PC-9 (cell line): Measurements from ENCODE around the gene USP12. TPM values are rescaled to one million over a fixed set of nuclear protein-coding genes. Genes with fewer than 3 reads are reported as not detected.

ENCODE experiments used
- BruUV-seq: library from RNA; stranded (reverse); fragments of 400-500 nt; replicated peaks from 2 replicates; lab custom pipeline; 2021; lab: Mats Ljungman, UMichigan
- CTCF ChIA-PET: fragments of 300-600 bp; sonication (Branson Sonifier 250); formaldehyde crosslinking; loops from one replicate; lab custom pipeline; 2022; ENCODE audit warnings: antibody characterized with exemption; lab: Charles Lee
- POLR2A ChIA-PET: fragments of 300-600 bp; sonication (Branson Sonifier 250); formaldehyde crosslinking; loops from one replicate; lab custom pipeline; 2022; ENCODE audit warnings: antibody characterized with exemption; ENCODE audit not compliant: unreplicated experiment; lab: Charles Lee
- DNase-seq, 2 experiments: peaks; one replicate each; pipeline versions ENCODE4 v3.0.0 to v3.0.0-alpha.2; 2015 to 2022; ENCODE audit warnings: mixed read lengths in 1 of 2
- H2AFZ ChIP-seq: fragments of 200-600 bp; sonication (generic); 2 replicates; pipeline ENCODE4 v1.8.1; 2017; ENCODE audit warnings: antibody characterized with exemption
- H3F3A ChIP-seq: fragments of 200-600 bp; sonication (generic); 2 replicates; pipeline ENCODE4 v1.8.1; 2017; ENCODE audit warnings: antibody characterized with exemption, mild to moderate bottlenecking, low read depth; ENCODE audit not compliant: insufficient read depth
- H3K27ac ChIP-seq: fragments of 200-600 bp; sonication (generic); 2 replicates; pipeline ENCODE4 v1.6.1; 2016; ENCODE audit warnings: mixed run types
- H3K27me3 ChIP-seq: fragments of 200-600 bp; sonication (generic); 2 replicates; pipeline ENCODE4 v1.6.1; 2016; ENCODE audit warnings: low read depth, mixed run types; ENCODE audit not compliant: insufficient read depth
- H3K36me3 ChIP-seq: fragments of 200-600 bp; sonication (generic); 2 replicates; pipeline ENCODE4 v1.6.1; 2016; ENCODE audit warnings: low read depth, mixed run types
- H3K4me1 ChIP-seq: fragments of 200-600 bp; sonication (generic); replicated peaks from 2 replicates; pipeline ENCODE4 v1.6.1; 2016; ENCODE audit warnings: mixed run types; ENCODE audit not compliant: insufficient read depth
- H3K4me2 ChIP-seq: fragments of 200-600 bp; sonication (generic); 2 replicates; pipeline ENCODE4 v1.6.1; 2017; ENCODE audit warnings: mixed run types
- H3K4me3 ChIP-seq: fragments of 200-600 bp; sonication (generic); 2 replicates; pipeline ENCODE4 v1.6.1; 2016; ENCODE audit warnings: mixed run types
- H3K79me2 ChIP-seq: fragments of 200-600 bp; sonication (generic); 2 replicates; pipeline ENCODE4 v1.6.1; 2017; ENCODE audit warnings: low read depth, mixed run types
- H3K9me2 ChIP-seq: fragments of 200-600 bp; sonication (generic); 2 replicates; pipeline ENCODE4 v1.8.1; 2017; ENCODE audit warnings: mild to moderate bottlenecking; ENCODE audit not compliant: insufficient read depth
- H3K9me3 ChIP-seq: fragments of 200-600 bp; sonication (generic); 2 replicates; pipeline ENCODE4 v1.8.1; 2016; ENCODE audit warnings: low read depth; ENCODE audit not compliant: insufficient read depth
- H4K20me1 ChIP-seq: fragments of 200-600 bp; sonication (generic); 2 replicates; pipeline ENCODE4 v1.8.1; 2017; ENCODE audit not compliant: insufficient read depth
- EZH2 ChIP-seq: fragments of 200-600 bp; sonication (generic); IDR thresholded peaks from 2 replicates; pipeline ENCODE4 v1.8.0; 2017; ENCODE audit warnings: antibody characterized with exemption, low read depth
- intact Hi-C: fragments of 100-400 bp; cut with micrococcal nuclease; formaldehyde crosslinking; loops from one replicate; pipeline ENCODE4 v1.10.0; 2022; ENCODE audit not compliant: unreplicated experiment
- total RNA-seq: library from RNA; stranded (reverse); gene quantifications from 2 replicates; pipeline ENCODE4 v1.2.3, GENCODE V29; 2021
- TF ChIP-seq, protein P1 (sequence below): fragments of 200-600 bp; sonication (generic); conservative IDR thresholded peaks from 2 replicates; pipeline ENCODE4 v1.6.1; 2017; ENCODE audit warnings: mixed run types, antibody characterized with exemption, mild to moderate bottlenecking, moderate library complexity

The USP12 gene
- total RNA-seq, 1 experiment from 2014 or later, result 20.8 TPM

DNA sequence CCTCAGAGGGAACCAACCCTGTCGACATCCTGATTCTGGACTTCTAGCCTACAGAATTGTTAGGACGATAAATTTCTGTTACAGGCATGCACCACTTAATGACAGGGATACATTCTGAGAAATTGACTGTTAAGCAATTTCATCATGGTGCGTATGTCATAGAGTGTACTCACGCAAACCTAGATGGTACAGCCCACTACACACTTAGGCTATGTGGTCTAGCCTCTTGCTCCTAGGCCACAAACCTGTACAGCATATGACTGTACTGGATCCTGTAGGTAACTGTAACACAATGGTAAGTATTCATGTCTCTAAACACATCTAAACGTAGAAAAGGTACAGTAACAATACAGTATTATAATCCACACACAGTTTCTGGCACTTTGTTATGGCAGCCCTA lies 13.3 kb downstream of the USP12 start:
- no peaks in the 10 kb centered on the region; the same call in 1 of the 2 replicates for H3F3A ChIP-seq
- H3K4me2 ChIP-seq, result no peak overlapping the region
- no peaks in the 10 kb centered on the region; the same call in 1 of the 2 replicates for H4K20me1 ChIP-seq
- peaks cover 93% of the 10 kb centered on the region for H3K79me2 ChIP-seq
- H3K9me3 ChIP-seq, result peaks cover 9% of the 10 kb centered on the region; the same call in 1 of the 2 replicates
- no peak overlapping the region for H3K27ac ChIP-seq
- no TSS peak for BruUV-seq
- H3K9me2 ChIP-seq, result no peaks in the 10 kb centered on the region
- no peak for DNase-seq
- no peak overlapping the region for H3K4me3 ChIP-seq
- CTCF ChIA-PET, result no interaction called here
- H2AFZ ChIP-seq, result no peak overlapping the region
- H3K4me1 ChIP-seq, result no peaks in the 10 kb centered on the region
- TF ChIP-seq EZH2, result no peak
- TF ChIP-seq, protein P1, sequence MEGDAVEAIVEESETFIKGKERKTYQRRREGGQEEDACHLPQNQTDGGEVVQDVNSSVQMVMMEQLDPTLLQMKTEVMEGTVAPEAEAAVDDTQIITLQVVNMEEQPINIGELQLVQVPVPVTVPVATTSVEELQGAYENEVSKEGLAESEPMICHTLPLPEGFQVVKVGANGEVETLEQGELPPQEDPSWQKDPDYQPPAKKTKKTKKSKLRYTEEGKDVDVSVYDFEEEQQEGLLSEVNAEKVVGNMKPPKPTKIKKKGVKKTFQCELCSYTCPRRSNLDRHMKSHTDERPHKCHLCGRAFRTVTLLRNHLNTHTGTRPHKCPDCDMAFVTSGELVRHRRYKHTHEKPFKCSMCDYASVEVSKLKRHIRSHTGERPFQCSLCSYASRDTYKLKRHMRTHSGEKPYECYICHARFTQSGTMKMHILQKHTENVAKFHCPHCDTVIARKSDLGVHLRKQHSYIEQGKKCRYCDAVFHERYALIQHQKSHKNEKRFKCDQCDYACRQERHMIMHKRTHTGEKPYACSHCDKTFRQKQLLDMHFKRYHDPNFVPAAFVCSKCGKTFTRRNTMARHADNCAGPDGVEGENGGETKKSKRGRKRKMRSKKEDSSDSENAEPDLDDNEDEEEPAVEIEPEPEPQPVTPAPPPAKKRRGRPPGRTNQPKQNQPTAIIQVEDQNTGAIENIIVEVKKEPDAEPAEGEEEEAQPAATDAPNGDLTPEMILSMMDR, result no peak
- intact Hi-C loops, result no loop called here
- POLR2A ChIA-PET, result no interaction called here
- H3K27me3 ChIP-seq, result no peaks in the 10 kb centered on the region
- H3K36me3 ChIP-seq, result no peaks in the 10 kb centered on the region

DNA sequence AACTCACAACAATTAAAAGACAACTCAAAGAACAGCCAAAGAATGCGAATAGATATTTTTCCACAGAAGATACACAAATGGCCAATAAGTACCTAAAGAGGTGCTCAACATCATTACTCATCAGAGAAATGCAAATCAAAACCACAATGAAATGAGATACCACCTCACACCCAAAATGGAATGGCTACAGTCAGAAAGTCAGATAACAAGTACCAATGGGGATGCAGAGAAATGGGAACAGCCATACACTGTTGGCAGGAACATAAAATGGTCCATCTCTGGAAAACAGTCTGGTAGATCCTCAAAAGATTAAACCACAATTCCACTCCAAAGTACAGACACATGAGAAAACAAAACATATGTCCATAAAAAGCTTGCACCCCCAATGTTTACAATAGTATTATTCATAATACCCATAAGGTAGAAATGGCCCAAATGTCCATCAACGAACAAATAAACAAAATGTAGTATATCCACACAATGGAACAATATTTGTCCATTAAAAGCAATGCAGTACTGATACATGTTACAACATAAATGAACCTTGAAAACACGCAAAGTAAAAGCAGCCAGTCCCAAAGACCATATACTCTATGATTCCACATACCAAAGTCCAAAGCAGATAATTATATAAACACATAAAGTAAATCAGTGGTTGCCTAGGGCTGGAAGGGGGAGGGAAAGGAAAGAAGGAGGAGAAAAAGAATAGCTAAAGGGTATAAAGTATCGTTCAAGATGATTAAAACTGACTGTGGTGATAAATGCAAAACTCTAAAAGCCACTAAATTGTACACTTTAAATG lies 19.6 kb downstream of the USP12 start:
- DNase-seq, result no peak

DNA sequence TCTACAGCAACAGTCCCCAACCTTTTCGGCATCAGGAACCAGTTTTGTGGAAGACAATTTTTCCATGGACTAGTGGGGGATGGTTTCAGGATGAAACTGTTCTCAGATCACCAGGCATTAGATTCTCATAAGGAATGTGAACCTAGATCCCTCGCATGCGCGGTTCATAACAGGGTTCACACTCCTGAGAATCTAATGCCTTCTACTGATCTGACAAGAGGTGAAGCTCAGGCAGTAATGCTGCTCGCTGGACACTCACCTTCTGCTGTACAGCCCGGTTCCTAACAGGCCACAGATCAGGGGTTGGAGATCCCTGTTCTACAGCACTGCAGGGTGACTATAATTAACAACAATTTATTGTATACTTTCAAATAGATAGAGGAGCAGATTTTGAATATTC lies 21.9 kb downstream of the USP12 start:
- Histone ChIP-seq H3K27me3 (no peaks in the 10 kb centered on the region), H3K4me2 (no peak overlapping the region), H3K4me1 (0 out of 2 replicates have a peak, but pooled peaks cover 5% of the 10 kb centered on the region), H3K36me3 (no peaks in the 10 kb centered on the region), H2AFZ (no peak overlapping the region), H3K79me2 (peaks cover 85% of the 10 kb centered on the region), H3K4me3 (no peak overlapping the region), H3F3A (no peaks in the 10 kb centered on the region), H4K20me1 (no peaks in the 10 kb centered on the region; the same call in 1 of the 2 replicates), H3K9me3 (no peaks in the 10 kb centered on the region), H3K27ac (no peak overlapping the region), H3K9me2 (no peaks in the 10 kb centered on the region)
- DNase-seq, result no peak
- no TSS peak for BruUV-seq
- CTCF ChIA-PET, result no interaction called here
- TF ChIP-seq, protein P1, result no peak
- no peak for TF ChIP-seq EZH2
- POLR2A ChIA-PET, result no interaction called here
- intact Hi-C loops, result loop anchor here (5.0 kb wide), 1 partner anchor 97 kb away; no protein-coding TSS in a partner anchor

More for the DNA sequence above, 19.6 kb downstream of the USP12 start:
- H3K27ac ChIP-seq, result no peak overlapping the region
- peaks cover 86% of the 10 kb centered on the region for H3K79me2 ChIP-seq
- ChIA-PET POLR2A (no interaction called here), CTCF (no interaction called here)
- H3K9me2 ChIP-seq, result no peaks in the 10 kb centered on the region
- H3F3A ChIP-seq, result no peaks in the 10 kb centered on the region
- H2AFZ ChIP-seq, result no peak overlapping the region
- no TSS peak for BruUV-seq
- H3K36me3 ChIP-seq, result no peaks in the 10 kb centered on the region
- H4K20me1 ChIP-seq, result no peaks in the 10 kb centered on the region; the same call in 1 of the 2 replicates
- TF ChIP-seq, protein P1, result no peak
- TF ChIP-seq EZH2, result no peak
- intact Hi-C loops, result loop anchor here (5.0 kb wide), 1 partner anchor 100 kb away; no protein-coding TSS in a partner anchor
- H3K4me2 ChIP-seq, result no peak overlapping the region
- H3K9me3 ChIP-seq, result peaks cover 9% of the 10 kb centered on the region; the same call in 1 of the 2 replicates
- no peaks in the 10 kb centered on the region for H3K27me3 ChIP-seq
- no peak overlapping the region for H3K4me3 ChIP-seq
- H3K4me1 ChIP-seq, result 0 out of 2 replicates have a peak, but pooled peaks cover 5% of the 10 kb centered on the region
